Colonic mucosa (tissue), 4 donors: ENCODE measurements around the gene VARS1. TPM values are rescaled to one million over a fixed set of nuclear protein-coding genes. Genes with fewer than 3 reads are reported as not detected.
"Not testable (repeated sequence)": the region's sequence is repeated elsewhere in the genome, so short reads cannot be mapped to it uniquely, and the experiment has no call there.

Source experiments
- DNase-seq: peaks from one replicate; pipeline ENCODE4 v3.0.0-alpha.2; 2020
- H3K27ac ChIP-seq: fragments of 200-600 bp; one replicate; pipeline ENCODE4 v1.8.0; 2021
- H3K27me3 ChIP-seq: fragments of 200-600 bp; one replicate; pipeline ENCODE4 v1.8.0; 2021
- H3K36me3 ChIP-seq: fragments of 200-600 bp; one replicate; pipeline ENCODE4 v1.8.0; 2021
- H3K4me1 ChIP-seq: fragments of 200-600 bp; one replicate; pipeline ENCODE4 v1.8.0; 2021; ENCODE audit warnings: mild to moderate bottlenecking
- H3K4me3 ChIP-seq: fragments of 200-600 bp; one replicate; pipeline ENCODE4 v1.8.0; 2021
- H3K9ac ChIP-seq, 2 donors: one replicate each; pipeline ENCODE4 v1.7.0; 2013; ENCODE audit warnings: control low read depth in 2 of 2, low read depth in 2 of 2, low read length in 2 of 2
- H3K9me3 ChIP-seq: fragments of 200-600 bp; one replicate; pipeline ENCODE4 v1.8.0; 2021
- intact Hi-C: fragments of 100-400 bp; cut with DNase I; formaldehyde crosslinking; loops from one replicate; pipeline ENCODE4 v1.14.1; 2022
- total RNA-seq, 2 donors: library from RNA; stranded (reverse); fragmentation: NEBNext Ultra II Directional in 1 of 2; extraction: Animal tissue kit (Norgen Biotek cat#: 25700) in 1 of 2; gene quantifications; one replicate each; pipeline ENCODE4 v1.2.1, GENCODE V29; 2021
- TF ChIP-seq, protein P1 (sequence below): fragments of 200-600 bp; IDR thresholded peaks from one replicate; pipeline ENCODE4 v1.8.0; 2022; ENCODE audit warnings: antibody characterized with exemption, mild to moderate bottlenecking
- donor health status: healthy.
- donor health status: DM: no; HTN: no; CAD: no.
- donor health status: DM: no; HTN: no; CAD: no.

Gene VARS1
- total RNA-seq, result 100 to 1,000 TPM in 1 of 2 donors, 10 to 100 TPM in 1; 40.8 to 136 TPM

DNA sequence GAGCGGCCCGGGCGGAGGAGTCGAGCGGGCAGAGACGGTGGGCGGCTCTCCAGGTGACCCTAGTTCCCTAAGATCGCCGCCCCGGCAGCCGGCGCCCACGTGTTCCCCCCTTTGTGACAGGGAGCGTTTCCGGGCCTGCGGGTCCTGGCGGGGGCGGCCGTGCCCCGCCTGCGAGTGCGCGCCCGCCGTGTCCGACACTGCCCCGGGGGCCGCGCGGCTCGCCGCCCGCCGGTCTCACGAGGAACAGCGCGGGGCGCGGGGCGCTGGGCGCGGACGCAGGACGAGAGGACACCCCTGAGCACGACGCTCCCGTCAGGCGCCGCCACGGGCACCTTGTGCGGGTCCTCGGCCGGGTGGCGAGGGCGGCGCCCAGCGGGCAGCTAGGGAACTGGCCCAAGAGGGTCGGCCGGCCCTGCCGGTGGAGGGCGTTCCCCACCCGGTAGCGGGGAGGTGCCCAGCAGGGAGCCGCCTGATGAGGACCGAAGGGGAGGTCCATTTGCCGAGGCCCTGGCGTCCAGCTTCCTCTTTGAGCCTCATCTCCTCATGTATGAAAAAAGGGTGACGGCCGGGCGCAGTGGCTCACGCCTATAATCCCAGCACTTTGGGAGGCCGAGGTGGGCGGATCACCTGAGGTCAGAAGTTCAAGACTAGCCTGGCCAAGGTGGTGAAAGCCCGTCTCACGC, at the start of gene VARS1:
VARS1 (minus strand) TSS at position 137 of the 683 bp plus-strand sequence. CDS start 535 bp downstream, outside the sequence.
- peak within 1 kb of the TSS; percentile 92 to 98 for H3K9ac ChIP-seq
- no peaks in the 10 kb centered on the region for H3K9me3 ChIP-seq
- H3K27ac ChIP-seq, result peak within 1 kb of the TSS; percentile 93
- H3K36me3 ChIP-seq, result no peaks in the 10 kb centered on the region
- peak within 1 kb of the TSS; percentile 99 for H3K4me3 ChIP-seq
- intact Hi-C loops, result no loop called here
- peak; percentile 94 for DNase-seq
- H3K4me1 ChIP-seq, result peaks cover 5% of the 10 kb centered on the region
- no peaks in the 10 kb centered on the region for H3K27me3 ChIP-seq
- TF ChIP-seq, protein P1, sequence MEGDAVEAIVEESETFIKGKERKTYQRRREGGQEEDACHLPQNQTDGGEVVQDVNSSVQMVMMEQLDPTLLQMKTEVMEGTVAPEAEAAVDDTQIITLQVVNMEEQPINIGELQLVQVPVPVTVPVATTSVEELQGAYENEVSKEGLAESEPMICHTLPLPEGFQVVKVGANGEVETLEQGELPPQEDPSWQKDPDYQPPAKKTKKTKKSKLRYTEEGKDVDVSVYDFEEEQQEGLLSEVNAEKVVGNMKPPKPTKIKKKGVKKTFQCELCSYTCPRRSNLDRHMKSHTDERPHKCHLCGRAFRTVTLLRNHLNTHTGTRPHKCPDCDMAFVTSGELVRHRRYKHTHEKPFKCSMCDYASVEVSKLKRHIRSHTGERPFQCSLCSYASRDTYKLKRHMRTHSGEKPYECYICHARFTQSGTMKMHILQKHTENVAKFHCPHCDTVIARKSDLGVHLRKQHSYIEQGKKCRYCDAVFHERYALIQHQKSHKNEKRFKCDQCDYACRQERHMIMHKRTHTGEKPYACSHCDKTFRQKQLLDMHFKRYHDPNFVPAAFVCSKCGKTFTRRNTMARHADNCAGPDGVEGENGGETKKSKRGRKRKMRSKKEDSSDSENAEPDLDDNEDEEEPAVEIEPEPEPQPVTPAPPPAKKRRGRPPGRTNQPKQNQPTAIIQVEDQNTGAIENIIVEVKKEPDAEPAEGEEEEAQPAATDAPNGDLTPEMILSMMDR, result peak; percentile 70

- H3K9ac ChIP-seq, result no peak overlapping the region
- DNase-seq, result no peak
- H3K27me3 ChIP-seq, result no peaks in the 10 kb centered on the region
- H3K4me1 ChIP-seq, result no peaks in the 10 kb centered on the region
- intact Hi-C loops, result no loop called here
- TF ChIP-seq, protein P1, result no peak
- H3K4me3 ChIP-seq, result no peak overlapping the region
- H3K9me3 ChIP-seq, result no peaks in the 10 kb centered on the region
- no peak overlapping the region for H3K27ac ChIP-seq
- H3K36me3 ChIP-seq, result no peaks in the 10 kb centered on the region
These were observed 49.0 kb upstream of the VARS1 start for GRCh38 chr6:31844507-31844906.

GRCh38 chr6:31842053-31842452, 46.5 kb upstream of the VARS1 start:
- no peak for DNase-seq
- Histone ChIP-seq H3K4me3 (no peak overlapping the region), H3K27ac (no peak overlapping the region), H3K36me3 (peaks cover 10% of the 10 kb centered on the region), H3K9me3 (no peaks in the 10 kb centered on the region), H3K27me3 (no peaks in the 10 kb centered on the region), H3K4me1 (peaks cover 9% of the 10 kb centered on the region), H3K9ac (no peak overlapping the region)
- TF ChIP-seq, protein P1, result no peak
- intact Hi-C loops, result no loop called here

DNA sequence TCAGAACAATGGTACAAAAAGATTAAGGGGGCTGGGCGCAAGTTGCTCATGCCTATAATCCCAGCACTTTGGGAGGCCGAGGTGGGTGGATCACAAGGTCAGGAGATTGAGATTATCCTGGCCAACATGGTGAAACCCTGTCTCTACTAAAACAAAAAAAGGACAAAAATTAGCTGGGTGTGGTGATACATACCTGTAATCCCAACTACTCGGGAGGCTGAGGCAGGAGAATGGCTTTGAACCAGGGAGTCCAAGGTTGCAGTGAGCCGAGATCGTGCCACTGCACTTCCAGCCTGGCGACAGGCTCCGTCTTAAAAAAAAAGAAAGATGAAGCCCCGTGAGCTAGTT, 44.2 kb upstream of the VARS1 start:
- H3K27me3 ChIP-seq, H3K4me3 ChIP-seq, H3K9me3 ChIP-seq, H3K27ac ChIP-seq, H3K36me3 ChIP-seq, DNase-seq, H3K9ac ChIP-seq: not testable (repeated sequence)
- intact Hi-C loops, result loop anchor here (5.0 kb wide), 1 partner anchor 43 kb away; no protein-coding TSS in a partner anchor
- H3K4me1 ChIP-seq, result peaks cover 18% of the 10 kb centered on the region

GRCh38 chr6:31838968-31839367, 43.4 kb upstream of the VARS1 start:
- Histone ChIP-seq H3K9ac (no peak overlapping the region), H3K36me3 (peaks cover 10% of the 10 kb centered on the region), H3K4me1 (peaks cover 18% of the 10 kb centered on the region), H3K4me3 (no peak overlapping the region), H3K9me3 (no peaks in the 10 kb centered on the region), H3K27ac (no peak overlapping the region), H3K27me3 (no peaks in the 10 kb centered on the region)
- DNase-seq, result no peak
- TF ChIP-seq, protein P1, result no peak
- intact Hi-C loops, result loop anchor here (5.0 kb wide), 1 partner anchor 43 kb away; no protein-coding TSS in a partner anchor

GRCh38 chr6:31838114-31838553, 42.6 kb upstream of the VARS1 start:
- not testable (repeated sequence) for H3K27me3 ChIP-seq, H3K36me3 ChIP-seq, H3K4me3 ChIP-seq, DNase-seq, H3K9ac ChIP-seq, H3K27ac ChIP-seq, H3K9me3 ChIP-seq
- intact Hi-C loops, result loop anchor here (5.0 kb wide), 1 partner anchor 44 kb away; no protein-coding TSS in a partner anchor
- peaks cover 18% of the 10 kb centered on the region for H3K4me1 ChIP-seq
